H54 (cell line): ENCODE measurements around the gene ITGB2.

Experiments
- DNase-seq: peaks from one replicate; pipeline ENCODE4 v3.0.0; 2011; ENCODE audit warnings: low spot score, mixed read lengths; ENCODE audit not compliant: insufficient read length
- FAIRE-seq: peaks from 3 replicates; lab custom pipeline; 2011; peaks lifted over from hg19 to GRCh38; lab: Jason Lieb, UNC
- POLR2A ChIP-seq: IDR thresholded peaks from 2 replicates; pipeline ENCODE4 v1.6.1; 2011; ENCODE audit warnings: low read depth, mild to moderate bottlenecking, low read length

Gene ITGB2

GRCh38 chr21:44920694-44921604 lies at the start of gene ITGB2:
Gene ITGB2, minus strand, starts transcription at chr21:44920899. Its CDS starts 10,117 bp downstream, at chr21:44910782.
- DNase-seq, result no peak
- no peak for FAIRE-seq

GRCh38 chr21:44969931-44970755 lies 49.4 kb upstream of the ITGB2 start:
- no peak for TF ChIP-seq POLR2A
- FAIRE-seq (no peak), DNase-seq (no peak)

More at GRCh38 chr21:44920694-44921604, at the start of gene ITGB2:
- no peak for TF ChIP-seq POLR2A

GRCh38 chr21:44969066-44969670 lies 48.5 kb upstream of the ITGB2 start:
- DNase-seq, result no peak
- FAIRE-seq, result no peak
- TF ChIP-seq POLR2A, result no peak

GRCh38 chr21:44967082-44968047 lies 46.7 kb upstream of the ITGB2 start:
- TF ChIP-seq POLR2A, result no peak
- no peak for FAIRE-seq
- DNase-seq, result no peak

GRCh38 chr21:44966135-44967081 lies 45.7 kb upstream of the ITGB2 start:
- no peak for FAIRE-seq
- no peak for TF ChIP-seq POLR2A
- DNase-seq, result no peak

- no peak for DNase-seq
- TF ChIP-seq POLR2A, result no peak
- no peak for FAIRE-seq
These were observed 44.7 kb upstream of the ITGB2 start for GRCh38 chr21:44965251-44966022.

- FAIRE-seq (no peak), DNase-seq (no peak)
- TF ChIP-seq POLR2A, result no peak
These were observed 43.7 kb upstream of the ITGB2 start for GRCh38 chr21:44964381-44964780.

- FAIRE-seq (peak; percentile 58), DNase-seq (peak; percentile 68)
- no peak for TF ChIP-seq POLR2A
These were observed 41.8 kb upstream of the ITGB2 start for GRCh38 chr21:44962403-44962966.

GRCh38 chr21:44960141-44961092 lies 39.7 kb upstream of the ITGB2 start:
- TF ChIP-seq POLR2A, result no peak
- DNase-seq, result no peak
- no peak for FAIRE-seq
